ENCODE measurements around the gene MED26. TPM values are rescaled to one million over a fixed set of nuclear protein-coding genes. Genes with fewer than 3 reads are reported as not detected.

Gene MED26
- total and polyA plus RNA-seq, 2 of the 13 experiments (the other 11 are each of a cell fraction or from before 2014, with no cell fraction given) = 3.5 to 3.8 TPM

- Histone ChIP-seq H4K20me1 (ENCODE audit: insufficient read depth, low read length) (peaks cover 31% of the 10 kb centered on the region; the same call in 1 of the 2 replicates), H3K9me3 (ENCODE audit: low read length) (no peaks in the 10 kb centered on the region), H3K9ac (ENCODE audit: insufficient read depth, low read depth, low read length) (no peak overlapping the region), H3K4me1 (ENCODE audit: insufficient read depth, low read length) (peaks cover 41% of the 10 kb centered on the region), H3K27ac (ENCODE audit: extremely low read length, insufficient read depth, low read length) (no peak overlapping the region), H2AFZ (ENCODE audit: low read length) (no peak overlapping the region), H3K4me3 (replicated peaks in 1 of 3; ENCODE audit: insufficient read depth in 1 of 3, low read depth in 2 of 3, low read length in 3 of 3) (no peak overlapping the region), H3K79me2 (ENCODE audit: insufficient read depth, low read length) (peaks cover 84% of the 10 kb centered on the region), H3K4me2 (ENCODE audit: low read depth, low read length) (no peak overlapping the region), H3K27me3 (ENCODE audit: control insufficient read depth in 1 of 2, insufficient read depth in 2 of 2, low read length in 2 of 2) (no peaks in the 10 kb centered on the region), H3K36me3 (replicated peaks in 1 of 2; ENCODE audit: control insufficient read depth in 1 of 2, insufficient read depth in 2 of 2, low read length in 2 of 2) (peaks cover 0 to 1% of the 10 kb centered on the region in 2 experiments; a peak in 2 of 5 replicates)
- POLR2A ChIA-PET = no interaction called here
- FAIRE-seq = no peak
- no TSS peak for BruUV-seq (replicated peaks)
- 100% methylated on average over 2 of the region's 6 CpGs for WGBS (ENCODE audit: low lambda C conversion rate)
- ATAC-seq = no peak; the same call in 2 of the 3 replicates
- no peak for DNase-seq (ENCODE audit: low spot score)
- in situ Hi-C loops (cut with HindIII; ENCODE audit: extremely low pct_ligation_motif_present, low pct_unique_long_range_greater_than_20kb) (no loop called here), intact Hi-C loops (cut with micrococcal nuclease; ENCODE audit: unreplicated experiment) (no loop called here)
- CTCF ChIA-PET (ENCODE audit: low intra/inter-chr PET ratio, low total read pairs) = no interaction called here
- TF ChIP-seq, protein P1, sequence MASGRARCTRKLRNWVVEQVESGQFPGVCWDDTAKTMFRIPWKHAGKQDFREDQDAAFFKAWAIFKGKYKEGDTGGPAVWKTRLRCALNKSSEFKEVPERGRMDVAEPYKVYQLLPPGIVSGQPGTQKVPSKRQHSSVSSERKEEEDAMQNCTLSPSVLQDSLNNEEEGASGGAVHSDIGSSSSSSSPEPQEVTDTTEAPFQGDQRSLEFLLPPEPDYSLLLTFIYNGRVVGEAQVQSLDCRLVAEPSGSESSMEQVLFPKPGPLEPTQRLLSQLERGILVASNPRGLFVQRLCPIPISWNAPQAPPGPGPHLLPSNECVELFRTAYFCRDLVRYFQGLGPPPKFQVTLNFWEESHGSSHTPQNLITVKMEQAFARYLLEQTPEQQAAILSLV (CRISPR knock-in tag; IDR thresholded peaks at IDR 0.05; ENCODE audit: borderline replicate concordance) = no peak
- no peak for TF ChIP-seq ZNF678 (CRISPR knock-in tag; IDR thresholded peaks at IDR 0.05)
- TF ChIP-seq ZNF513 (CRISPR knock-in tag; conservative IDR thresholded peaks at IDR 0.05) = no peak
- TF ChIP-seq, protein P2, sequence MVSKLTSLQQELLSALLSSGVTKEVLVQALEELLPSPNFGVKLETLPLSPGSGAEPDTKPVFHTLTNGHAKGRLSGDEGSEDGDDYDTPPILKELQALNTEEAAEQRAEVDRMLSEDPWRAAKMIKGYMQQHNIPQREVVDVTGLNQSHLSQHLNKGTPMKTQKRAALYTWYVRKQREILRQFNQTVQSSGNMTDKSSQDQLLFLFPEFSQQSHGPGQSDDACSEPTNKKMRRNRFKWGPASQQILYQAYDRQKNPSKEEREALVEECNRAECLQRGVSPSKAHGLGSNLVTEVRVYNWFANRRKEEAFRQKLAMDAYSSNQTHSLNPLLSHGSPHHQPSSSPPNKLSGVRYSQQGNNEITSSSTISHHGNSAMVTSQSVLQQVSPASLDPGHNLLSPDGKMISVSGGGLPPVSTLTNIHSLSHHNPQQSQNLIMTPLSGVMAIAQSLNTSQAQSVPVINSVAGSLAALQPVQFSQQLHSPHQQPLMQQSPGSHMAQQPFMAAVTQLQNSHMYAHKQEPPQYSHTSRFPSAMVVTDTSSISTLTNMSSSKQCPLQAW (CRISPR knock-in tag; IDR thresholded peaks at IDR 0.05) = no peak
- TF ChIP-seq TOPORS (CRISPR knock-in tag; IDR thresholded peaks at IDR 0.05) = no peak
- TF ChIP-seq TERF1 (CRISPR knock-in tag; IDR thresholded peaks at IDR 0.05) = no peak
- TF ChIP-seq THAP11 (CRISPR knock-in tag; IDR thresholded peaks at IDR 0.05) = no peak
- TF ChIP-seq, protein P3, sequence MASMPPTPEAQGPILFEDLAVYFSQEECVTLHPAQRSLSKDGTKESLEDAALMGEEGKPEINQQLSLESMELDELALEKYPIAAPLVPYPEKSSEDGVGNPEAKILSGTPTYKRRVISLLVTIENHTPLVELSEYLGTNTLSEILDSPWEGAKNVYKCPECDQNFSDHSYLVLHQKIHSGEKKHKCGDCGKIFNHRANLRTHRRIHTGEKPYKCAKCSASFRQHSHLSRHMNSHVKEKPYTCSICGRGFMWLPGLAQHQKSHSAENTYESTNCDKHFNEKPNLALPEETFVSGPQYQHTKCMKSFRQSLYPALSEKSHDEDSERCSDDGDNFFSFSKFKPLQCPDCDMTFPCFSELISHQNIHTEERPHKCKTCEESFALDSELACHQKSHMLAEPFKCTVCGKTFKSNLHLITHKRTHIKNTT (CRISPR knock-in tag; IDR thresholded peaks at IDR 0.05) = no peak
- TF ChIP-seq, protein P4, sequence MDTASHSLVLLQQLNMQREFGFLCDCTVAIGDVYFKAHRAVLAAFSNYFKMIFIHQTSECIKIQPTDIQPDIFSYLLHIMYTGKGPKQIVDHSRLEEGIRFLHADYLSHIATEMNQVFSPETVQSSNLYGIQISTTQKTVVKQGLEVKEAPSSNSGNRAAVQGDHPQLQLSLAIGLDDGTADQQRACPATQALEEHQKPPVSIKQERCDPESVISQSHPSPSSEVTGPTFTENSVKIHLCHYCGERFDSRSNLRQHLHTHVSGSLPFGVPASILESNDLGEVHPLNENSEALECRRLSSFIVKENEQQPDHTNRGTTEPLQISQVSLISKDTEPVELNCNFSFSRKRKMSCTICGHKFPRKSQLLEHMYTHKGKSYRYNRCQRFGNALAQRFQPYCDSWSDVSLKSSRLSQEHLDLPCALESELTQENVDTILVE (CRISPR knock-in tag; IDR thresholded peaks at IDR 0.05) = no peak
- no peak for TF ChIP-seq FOXO4 (CRISPR knock-in tag; conservative IDR thresholded peaks at IDR 0.05)
- TF ChIP-seq ZNF34 (CRISPR knock-in tag; IDR thresholded peaks at IDR 0.05; ENCODE audit: borderline replicate concordance) = no peak
- TF ChIP-seq ZNF234 (CRISPR knock-in tag; conservative IDR thresholded peaks at IDR 0.05) = no peak
- no peak for TF ChIP-seq ZNF749 (CRISPR knock-in tag; IDR thresholded peaks at IDR 0.05; ENCODE audit: borderline replicate concordance)
- TF ChIP-seq MZF1 (CRISPR knock-in tag; IDR thresholded peaks at IDR 0.05; ENCODE audit: borderline replicate concordance) = no peak
Observed at GRCh38 chr19:16599655-16600346, 28.2 kb downstream of the MED26 start.
